ENCODE measurements around the gene SLC2A10.

- TF ChIP-seq CTCF (IDR thresholded peaks at IDR 0.05; ENCODE audit: low read depth, low read length) (no peak), EZH2phosphoT487 (IDR thresholded peaks at IDR 0.05; ENCODE audit: low read depth) (no peak)
These were observed 13.6 kb downstream of the SLC2A10 start for GRCh38 chr20:46723039-46723438.

All from OCI-LY3 (cell line).